ENCODE measurements around the gene ATP1B3.
A peak's percentile ranks its signal among the peaks of the same experiment; 100 is the strongest.
"Not testable (repeated sequence)": the region's sequence is repeated elsewhere in the genome, so short reads cannot be mapped to it uniquely, and the experiment has no call there.

The ATP1B3 gene

GRCh38 chr3:141909986-141910385 lies 33.5 kb downstream of the ATP1B3 start:
- not testable (repeated sequence) for H3K79me1 ChIP-seq (ENCODE audit: low read length); H3K56ac ChIP-seq (ENCODE audit: low read length); H2BK5ac ChIP-seq (ENCODE audit: low read length); DNase-seq; H2AK5ac ChIP-seq (ENCODE audit: low read length); H3K9ac ChIP-seq (ENCODE audit: low read length); H3K27me3 ChIP-seq (ENCODE audit: insufficient read depth, low read length, poor library complexity); H2BK120ac ChIP-seq (ENCODE audit: low read depth, low read length); H3K18ac ChIP-seq (ENCODE audit: low read length); H4K5ac ChIP-seq (ENCODE audit: low read length); H3K4ac ChIP-seq (ENCODE audit: low read depth, low read length); H3K79me2 ChIP-seq (ENCODE audit: control insufficient read depth, insufficient read depth, low read length); H3K4me2 ChIP-seq (ENCODE audit: low read length); H3K36me3 ChIP-seq (ENCODE audit: control insufficient read depth, insufficient read depth, low read length); H3K23ac ChIP-seq (ENCODE audit: low read length); H2BK15ac ChIP-seq (replicated peaks; ENCODE audit: low read depth); H4K8ac ChIP-seq (ENCODE audit: low read depth, low read length); H3K4me1 ChIP-seq (ENCODE audit: control insufficient read depth, low read depth, low read length); H3K4me3 ChIP-seq (ENCODE audit: low read length); H3K27ac ChIP-seq (ENCODE audit: low read depth, low read length)
- WGBS (ENCODE audit: extremely low coverage, insufficient coverage, low lambda C conversion rate): no CpG with 5 or more reads among the region's 4 CpGs

GRCh38 chr3:141913150-141913811 lies 36.8 kb downstream of the ATP1B3 start:
- no peak overlapping the region for H3K4ac ChIP-seq (ENCODE audit: low read depth, low read length)
- H3K56ac ChIP-seq (ENCODE audit: low read length): no peak overlapping the region
- no peak overlapping the region for H3K4me3 ChIP-seq (ENCODE audit: low read length)
- no peak overlapping the region for H3K27ac ChIP-seq (ENCODE audit: low read depth, low read length)
- no peak overlapping the region for H4K5ac ChIP-seq (ENCODE audit: low read length)
- no peaks in the 10 kb centered on the region for H3K4me1 ChIP-seq (ENCODE audit: control insufficient read depth, low read depth, low read length)
- peak; percentile 79 for DNase-seq
- H3K4me2 ChIP-seq (ENCODE audit: low read length): no peak overlapping the region
- no peak overlapping the region for H2BK5ac ChIP-seq (ENCODE audit: low read length)
- no peak overlapping the region for H3K9ac ChIP-seq (ENCODE audit: low read length)
- H2AK5ac ChIP-seq (ENCODE audit: low read length): no peak overlapping the region
- peaks cover 3% of the 10 kb centered on the region for H3K36me3 ChIP-seq (ENCODE audit: control insufficient read depth, insufficient read depth, low read length)
- no peak overlapping the region for H2BK15ac ChIP-seq (replicated peaks; ENCODE audit: low read depth)
- H3K79me1 ChIP-seq (ENCODE audit: low read length): peaks cover 1% of the 10 kb centered on the region
- H4K8ac ChIP-seq (ENCODE audit: low read depth, low read length): no peak overlapping the region
- no peaks in the 10 kb centered on the region for H3K27me3 ChIP-seq (ENCODE audit: insufficient read depth, low read length, poor library complexity)
- no peaks in the 10 kb centered on the region for H3K79me2 ChIP-seq (ENCODE audit: control insufficient read depth, insufficient read depth, low read length)
- no peak overlapping the region for H3K23ac ChIP-seq (ENCODE audit: low read length)
- no CpG with 5 or more reads among the region's 1 CpG for WGBS (ENCODE audit: extremely low coverage, insufficient coverage, low lambda C conversion rate)
- H3K18ac ChIP-seq (ENCODE audit: low read length): no peak overlapping the region
- H2BK120ac ChIP-seq (ENCODE audit: low read depth, low read length): no peak overlapping the region

DNA sequence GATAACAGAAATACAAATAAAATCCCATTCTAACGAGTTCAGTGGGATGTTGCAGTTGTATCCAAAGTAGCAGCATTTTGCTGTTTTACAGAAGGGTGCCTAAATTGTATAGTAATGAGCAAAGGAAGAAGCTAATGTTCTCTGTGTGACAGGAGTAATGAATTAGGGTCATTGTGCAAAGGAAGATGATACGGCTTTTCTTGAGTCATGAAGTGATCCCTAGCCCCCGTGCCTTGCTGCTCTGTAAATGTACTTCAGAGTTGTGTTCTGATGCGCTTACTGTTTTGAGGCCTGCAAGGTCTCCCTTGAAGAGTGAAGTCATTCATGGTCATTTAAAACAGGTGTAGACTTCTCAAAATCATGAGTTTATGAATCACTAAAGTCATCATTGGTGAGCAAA lies 37.9 kb downstream of the ATP1B3 start:
- no peak overlapping the region for H2BK5ac ChIP-seq (ENCODE audit: low read length)
- H3K4me2 ChIP-seq (ENCODE audit: low read length): no peak overlapping the region
- H3K4me1 ChIP-seq (ENCODE audit: control insufficient read depth, low read depth, low read length): no peaks in the 10 kb centered on the region
- no peak overlapping the region for H3K23ac ChIP-seq (ENCODE audit: low read length)
- H3K4me3 ChIP-seq (ENCODE audit: low read length): no peak overlapping the region
- H3K36me3 ChIP-seq (ENCODE audit: control insufficient read depth, insufficient read depth, low read length): peaks cover 2% of the 10 kb centered on the region
- no peak overlapping the region for H4K5ac ChIP-seq (ENCODE audit: low read length)
- no peak for DNase-seq
- H2BK120ac ChIP-seq (ENCODE audit: low read depth, low read length): no peak overlapping the region
- H4K8ac ChIP-seq (ENCODE audit: low read depth, low read length): no peak overlapping the region
- H2AK5ac ChIP-seq (ENCODE audit: low read length): no peak overlapping the region
- H3K79me2 ChIP-seq (ENCODE audit: control insufficient read depth, insufficient read depth, low read length): no peaks in the 10 kb centered on the region
- H3K4ac ChIP-seq (ENCODE audit: low read depth, low read length): no peak overlapping the region
- no peak overlapping the region for H3K27ac ChIP-seq (ENCODE audit: low read depth, low read length)
- no CpG with 5 or more reads among the region's 4 CpGs for WGBS (ENCODE audit: extremely low coverage, insufficient coverage, low lambda C conversion rate)
- peaks cover 1% of the 10 kb centered on the region for H3K79me1 ChIP-seq (ENCODE audit: low read length)
- H3K56ac ChIP-seq (ENCODE audit: low read length): no peak overlapping the region
- H3K18ac ChIP-seq (ENCODE audit: low read length): no peak overlapping the region
- no peak overlapping the region for H3K9ac ChIP-seq (ENCODE audit: low read length)
- H3K27me3 ChIP-seq (ENCODE audit: insufficient read depth, low read length, poor library complexity): no peaks in the 10 kb centered on the region
- H2BK15ac ChIP-seq (replicated peaks; ENCODE audit: low read depth): no peak overlapping the region

GRCh38 chr3:141915016-141915415 lies 38.6 kb downstream of the ATP1B3 start:
- no peak overlapping the region for H4K5ac ChIP-seq (ENCODE audit: low read length)
- H4K8ac ChIP-seq (ENCODE audit: low read depth, low read length): no peak overlapping the region
- no peak overlapping the region for H3K23ac ChIP-seq (ENCODE audit: low read length)
- DNase-seq: no peak
- no peak overlapping the region for H3K27ac ChIP-seq (ENCODE audit: low read depth, low read length)
- H3K79me1 ChIP-seq (ENCODE audit: low read length): peaks cover 1% of the 10 kb centered on the region
- H3K4me3 ChIP-seq (ENCODE audit: low read length): no peak overlapping the region
- H2BK5ac ChIP-seq (ENCODE audit: low read length): no peak overlapping the region
- no peaks in the 10 kb centered on the region for H3K4me1 ChIP-seq (ENCODE audit: control insufficient read depth, low read depth, low read length)
- H3K79me2 ChIP-seq (ENCODE audit: control insufficient read depth, insufficient read depth, low read length): no peaks in the 10 kb centered on the region
- no peaks in the 10 kb centered on the region for H3K27me3 ChIP-seq (ENCODE audit: insufficient read depth, low read length, poor library complexity)
- no peak overlapping the region for H2AK5ac ChIP-seq (ENCODE audit: low read length)
- no peak overlapping the region for H3K56ac ChIP-seq (ENCODE audit: low read length)
- H2BK15ac ChIP-seq (replicated peaks; ENCODE audit: low read depth): no peak overlapping the region
- H3K4me2 ChIP-seq (ENCODE audit: low read length): no peak overlapping the region
- no peak overlapping the region for H3K4ac ChIP-seq (ENCODE audit: low read depth, low read length)
- H3K9ac ChIP-seq (ENCODE audit: low read length): no peak overlapping the region
- peaks cover 1% of the 10 kb centered on the region for H3K36me3 ChIP-seq (ENCODE audit: control insufficient read depth, insufficient read depth, low read length)
- H3K18ac ChIP-seq (ENCODE audit: low read length): no peak overlapping the region
- WGBS (ENCODE audit: extremely low coverage, insufficient coverage, low lambda C conversion rate): no CpG with 5 or more reads among the region's 5 CpGs
- no peak overlapping the region for H2BK120ac ChIP-seq (ENCODE audit: low read depth, low read length)

- Histone ChIP-seq H2AK5ac (ENCODE audit: low read length) (no peak overlapping the region), H3K27me3 (ENCODE audit: insufficient read depth, low read length, poor library complexity) (no peaks in the 10 kb centered on the region), H3K79me2 (ENCODE audit: control insufficient read depth, insufficient read depth, low read length) (no peaks in the 10 kb centered on the region), H3K79me1 (ENCODE audit: low read length) (peaks cover 1% of the 10 kb centered on the region), H4K8ac (ENCODE audit: low read depth, low read length) (no peak overlapping the region), H3K4ac (ENCODE audit: low read depth, low read length) (no peak overlapping the region), H2BK5ac (ENCODE audit: low read length) (no peak overlapping the region), H3K27ac (ENCODE audit: low read depth, low read length) (no peak overlapping the region), H2BK15ac (replicated peaks; ENCODE audit: low read depth) (no peak overlapping the region), H3K9ac (ENCODE audit: low read length) (no peak overlapping the region), H3K4me3 (ENCODE audit: low read length) (no peak overlapping the region), H3K36me3 (ENCODE audit: control insufficient read depth, insufficient read depth, low read length) (peaks cover 3% of the 10 kb centered on the region), H2BK120ac (ENCODE audit: low read depth, low read length) (no peak overlapping the region), H3K23ac (ENCODE audit: low read length) (no peak overlapping the region), H3K4me2 (ENCODE audit: low read length) (no peak overlapping the region), H3K56ac (ENCODE audit: low read length) (no peak overlapping the region), H4K5ac (ENCODE audit: low read length) (no peak overlapping the region), H3K18ac (ENCODE audit: low read length) (no peak overlapping the region), H3K4me1 (ENCODE audit: control insufficient read depth, low read depth, low read length) (no peaks in the 10 kb centered on the region)
- no peak for DNase-seq
- WGBS (ENCODE audit: extremely low coverage, insufficient coverage, low lambda C conversion rate): no CpG with 5 or more reads among the region's 2 CpGs
These were observed 39.3 kb downstream of the ATP1B3 start for GRCh38 chr3:141915766-141916165.

DNA sequence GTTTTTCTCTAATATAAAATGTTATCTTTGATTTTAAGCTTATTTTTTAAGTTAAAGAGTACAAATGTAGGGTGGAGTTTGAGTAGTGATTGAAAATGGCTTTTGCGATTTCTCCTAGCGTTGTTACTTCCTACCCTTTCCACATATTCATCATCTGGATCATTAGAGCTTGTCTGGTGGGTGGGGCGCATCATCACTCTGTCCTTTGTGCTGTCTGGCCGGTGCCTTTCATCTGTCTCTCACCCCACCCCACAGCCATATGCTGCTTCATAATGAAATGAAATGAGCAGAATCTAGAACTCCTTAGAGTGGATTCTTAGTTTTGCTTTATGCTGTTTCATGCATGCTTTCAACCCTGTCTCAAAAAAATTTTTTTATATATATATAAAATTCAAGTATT lies 44.3 kb downstream of the ATP1B3 start:
- no peak overlapping the region for H4K5ac ChIP-seq (ENCODE audit: low read length)
- WGBS (ENCODE audit: extremely low coverage, insufficient coverage, low lambda C conversion rate): no CpG with 5 or more reads among the region's 4 CpGs
- H2BK15ac ChIP-seq (replicated peaks; ENCODE audit: low read depth): no peak overlapping the region
- no peak overlapping the region for H2BK5ac ChIP-seq (ENCODE audit: low read length)
- no peak overlapping the region for H3K4me2 ChIP-seq (ENCODE audit: low read length)
- H3K36me3 ChIP-seq (ENCODE audit: control insufficient read depth, insufficient read depth, low read length): peaks cover 7% of the 10 kb centered on the region
- H3K4me1 ChIP-seq (ENCODE audit: control insufficient read depth, low read depth, low read length): no peaks in the 10 kb centered on the region
- no peak overlapping the region for H2AK5ac ChIP-seq (ENCODE audit: low read length)
- DNase-seq: no peak
- H3K27me3 ChIP-seq (ENCODE audit: insufficient read depth, low read length, poor library complexity): no peaks in the 10 kb centered on the region
- H3K79me2 ChIP-seq (ENCODE audit: control insufficient read depth, insufficient read depth, low read length): no peaks in the 10 kb centered on the region
- no peak overlapping the region for H3K27ac ChIP-seq (ENCODE audit: low read depth, low read length)
- H3K18ac ChIP-seq (ENCODE audit: low read length): no peak overlapping the region
- no peak overlapping the region for H4K8ac ChIP-seq (ENCODE audit: low read depth, low read length)
- H3K4ac ChIP-seq (ENCODE audit: low read depth, low read length): no peak overlapping the region
- no peak overlapping the region for H3K56ac ChIP-seq (ENCODE audit: low read length)
- no peak overlapping the region for H2BK120ac ChIP-seq (ENCODE audit: low read depth, low read length)
- H3K9ac ChIP-seq (ENCODE audit: low read length): no peak overlapping the region
- H3K23ac ChIP-seq (ENCODE audit: low read length): no peak overlapping the region
- H3K79me1 ChIP-seq (ENCODE audit: low read length): no peaks in the 10 kb centered on the region
- no peak overlapping the region for H3K4me3 ChIP-seq (ENCODE audit: low read length)

Measured in mesendoderm (in vitro differentiated cells).